Brain pericyte (primary cell): ENCODE measurements around the gene CPXM1.
A peak's percentile ranks its signal among the peaks of the same experiment; 100 is the strongest.
"Not testable (repeated sequence)": the region's sequence is repeated elsewhere in the genome, so short reads cannot be mapped to it uniquely, and the experiment has no call there.

ENCODE experiments used
- DNase-seq: peaks from one replicate; pipeline ENCODE4 v3.0.0-alpha.2; 2012; ENCODE audit warnings: low read depth, low spot score

Gene CPXM1

GRCh38 chr20:2820896-2821869 lies 20.8 kb upstream of the CPXM1 start:
- DNase-seq: no peak

GRCh38 chr20:2820084-2820895 lies 19.9 kb upstream of the CPXM1 start:
- DNase-seq: no peak

- DNase-seq: no peak
Observed at GRCh38 chr20:2817891-2818595, 17.6 kb upstream of the CPXM1 start.

GRCh38 chr20:2817341-2817726 lies 16.9 kb upstream of the CPXM1 start:
- DNase-seq: no peak

GRCh38 chr20:2816583-2817340 lies 16.3 kb upstream of the CPXM1 start:
- DNase-seq: no peak

- no peak for DNase-seq
Observed at GRCh38 chr20:2816030-2816582, 15.7 kb upstream of the CPXM1 start, which contains the start of gene TMEM239. TSS of gene TMEM239 (plus strand) at chr20:2816364. CDS start at chr20:2816555, 191 bp downstream.

GRCh38 chr20:2815242-2815900 lies 14.9 kb upstream of the CPXM1 start:
- DNase-seq: no peak

GRCh38 chr20:2814587-2815051 lies 14.2 kb upstream of the CPXM1 start, which contains the start of gene C20orf141:
TSS of gene C20orf141 (plus strand) at chr20:2814987. CDS start at chr20:2815185, 198 bp downstream.
- DNase-seq: peak; percentile 95

- no peak for DNase-seq
Observed at GRCh38 chr20:2814076-2814475, 13.6 kb upstream of the CPXM1 start.

- no peak for DNase-seq
Observed at GRCh38 chr20:2812189-2812588, 11.8 kb upstream of the CPXM1 start.

- DNase-seq: no peak
Observed at GRCh38 chr20:2809690-2810089, 9.3 kb upstream of the CPXM1 start.

- DNase-seq: not testable (repeated sequence)
Observed at GRCh38 chr20:2807929-2808328, 7.5 kb upstream of the CPXM1 start.

- DNase-seq: no peak
Observed at GRCh38 chr20:2807019-2807418, 6.6 kb upstream of the CPXM1 start.

GRCh38 chr20:2806351-2806701 lies 5.9 kb upstream of the CPXM1 start:
- DNase-seq: no peak

GRCh38 chr20:2805689-2806350 lies 5.4 kb upstream of the CPXM1 start:
- DNase-seq: no peak

- DNase-seq: no peak
Observed at GRCh38 chr20:2804852-2805688, 4.6 kb upstream of the CPXM1 start.

- DNase-seq: no peak
Observed at GRCh38 chr20:2804041-2804828, 3.8 kb upstream of the CPXM1 start.

GRCh38 chr20:2801286-2801728 lies 880 bp upstream of the CPXM1 start:
- DNase-seq: no peak
